HEK293 (cell line): ENCODE measurements around the gene PARD3B.

ENCODE experiments used
- ZFHX2 ChIP-seq: fragments of 450-650 bp; formaldehyde crosslinking; conservative IDR thresholded peaks from 2 replicates; pipeline ENCODE4 v1.5.1; 2016; ENCODE audit warnings: missing biosample characterization, missing genetic modification characterization
- ZNF184 ChIP-seq: fragments of 450-650 bp; IDR thresholded peaks from 2 replicates; pipeline ENCODE4 v1.5.1; 2018; ENCODE audit warnings: missing biosample characterization, mild to moderate bottlenecking, missing genetic modification characterization
- ZNF629 ChIP-seq: fragments of 450-650 bp; formaldehyde crosslinking; IDR thresholded peaks from 2 replicates; pipeline ENCODE4 v1.5.1; 2017; ENCODE audit warnings: missing biosample characterization, missing genetic modification characterization
- TF ChIP-seq, protein P1 (sequence below): fragments of 450-650 bp; formaldehyde crosslinking; IDR thresholded peaks from 2 replicates; pipeline ENCODE4 v1.5.1; 2016; ENCODE audit warnings: missing biosample characterization, missing genetic modification characterization
- TF ChIP-seq, protein P2 (sequence below): fragments of 450-650 bp; formaldehyde crosslinking; IDR thresholded peaks from 2 replicates; pipeline ENCODE4 v1.5.1; 2016; ENCODE audit warnings: missing biosample characterization, missing genetic modification characterization
- TF ChIP-seq, protein P3 (sequence below): fragments of 450-650 bp; formaldehyde crosslinking; IDR thresholded peaks from 2 replicates; pipeline ENCODE4 v1.5.1; 2017; ENCODE audit warnings: missing biosample characterization, mild to moderate bottlenecking, missing genetic modification characterization, moderate library complexity

DNA sequence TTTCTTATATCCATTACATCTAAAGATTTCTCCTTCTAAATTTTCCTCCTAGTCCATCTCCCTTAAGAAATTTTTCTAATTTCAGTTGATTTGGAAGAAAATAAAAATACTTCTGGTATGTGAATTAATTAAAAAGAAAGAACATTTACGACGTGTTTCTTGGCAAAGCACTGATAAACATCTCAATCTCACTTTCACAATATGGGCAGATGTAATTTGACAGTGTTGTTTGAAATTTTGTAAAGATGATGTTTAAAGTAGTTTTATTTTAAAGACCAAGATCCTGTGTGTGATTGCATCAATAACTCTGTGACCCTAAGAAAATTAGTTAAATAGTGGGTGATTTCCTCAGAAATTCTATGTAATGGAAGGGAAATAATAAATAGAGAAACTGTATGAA, 510.0 kb downstream of the PARD3B start:
- TF ChIP-seq, protein P1, sequence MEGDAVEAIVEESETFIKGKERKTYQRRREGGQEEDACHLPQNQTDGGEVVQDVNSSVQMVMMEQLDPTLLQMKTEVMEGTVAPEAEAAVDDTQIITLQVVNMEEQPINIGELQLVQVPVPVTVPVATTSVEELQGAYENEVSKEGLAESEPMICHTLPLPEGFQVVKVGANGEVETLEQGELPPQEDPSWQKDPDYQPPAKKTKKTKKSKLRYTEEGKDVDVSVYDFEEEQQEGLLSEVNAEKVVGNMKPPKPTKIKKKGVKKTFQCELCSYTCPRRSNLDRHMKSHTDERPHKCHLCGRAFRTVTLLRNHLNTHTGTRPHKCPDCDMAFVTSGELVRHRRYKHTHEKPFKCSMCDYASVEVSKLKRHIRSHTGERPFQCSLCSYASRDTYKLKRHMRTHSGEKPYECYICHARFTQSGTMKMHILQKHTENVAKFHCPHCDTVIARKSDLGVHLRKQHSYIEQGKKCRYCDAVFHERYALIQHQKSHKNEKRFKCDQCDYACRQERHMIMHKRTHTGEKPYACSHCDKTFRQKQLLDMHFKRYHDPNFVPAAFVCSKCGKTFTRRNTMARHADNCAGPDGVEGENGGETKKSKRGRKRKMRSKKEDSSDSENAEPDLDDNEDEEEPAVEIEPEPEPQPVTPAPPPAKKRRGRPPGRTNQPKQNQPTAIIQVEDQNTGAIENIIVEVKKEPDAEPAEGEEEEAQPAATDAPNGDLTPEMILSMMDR (tag by site-specific recombination), result no peak
- no peak for TF ChIP-seq ZNF629 (tag by site-specific recombination)
- TF ChIP-seq, protein P2, sequence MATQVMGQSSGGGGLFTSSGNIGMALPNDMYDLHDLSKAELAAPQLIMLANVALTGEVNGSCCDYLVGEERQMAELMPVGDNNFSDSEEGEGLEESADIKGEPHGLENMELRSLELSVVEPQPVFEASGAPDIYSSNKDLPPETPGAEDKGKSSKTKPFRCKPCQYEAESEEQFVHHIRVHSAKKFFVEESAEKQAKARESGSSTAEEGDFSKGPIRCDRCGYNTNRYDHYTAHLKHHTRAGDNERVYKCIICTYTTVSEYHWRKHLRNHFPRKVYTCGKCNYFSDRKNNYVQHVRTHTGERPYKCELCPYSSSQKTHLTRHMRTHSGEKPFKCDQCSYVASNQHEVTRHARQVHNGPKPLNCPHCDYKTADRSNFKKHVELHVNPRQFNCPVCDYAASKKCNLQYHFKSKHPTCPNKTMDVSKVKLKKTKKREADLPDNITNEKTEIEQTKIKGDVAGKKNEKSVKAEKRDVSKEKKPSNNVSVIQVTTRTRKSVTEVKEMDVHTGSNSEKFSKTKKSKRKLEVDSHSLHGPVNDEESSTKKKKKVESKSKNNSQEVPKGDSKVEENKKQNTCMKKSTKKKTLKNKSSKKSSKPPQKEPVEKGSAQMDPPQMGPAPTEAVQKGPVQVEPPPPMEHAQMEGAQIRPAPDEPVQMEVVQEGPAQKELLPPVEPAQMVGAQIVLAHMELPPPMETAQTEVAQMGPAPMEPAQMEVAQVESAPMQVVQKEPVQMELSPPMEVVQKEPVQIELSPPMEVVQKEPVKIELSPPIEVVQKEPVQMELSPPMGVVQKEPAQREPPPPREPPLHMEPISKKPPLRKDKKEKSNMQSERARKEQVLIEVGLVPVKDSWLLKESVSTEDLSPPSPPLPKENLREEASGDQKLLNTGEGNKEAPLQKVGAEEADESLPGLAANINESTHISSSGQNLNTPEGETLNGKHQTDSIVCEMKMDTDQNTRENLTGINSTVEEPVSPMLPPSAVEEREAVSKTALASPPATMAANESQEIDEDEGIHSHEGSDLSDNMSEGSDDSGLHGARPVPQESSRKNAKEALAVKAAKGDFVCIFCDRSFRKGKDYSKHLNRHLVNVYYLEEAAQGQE (tag by site-specific recombination), result no peak
- TF ChIP-seq ZFHX2 (tag by site-specific recombination), result no peak
- TF ChIP-seq, protein P3, sequence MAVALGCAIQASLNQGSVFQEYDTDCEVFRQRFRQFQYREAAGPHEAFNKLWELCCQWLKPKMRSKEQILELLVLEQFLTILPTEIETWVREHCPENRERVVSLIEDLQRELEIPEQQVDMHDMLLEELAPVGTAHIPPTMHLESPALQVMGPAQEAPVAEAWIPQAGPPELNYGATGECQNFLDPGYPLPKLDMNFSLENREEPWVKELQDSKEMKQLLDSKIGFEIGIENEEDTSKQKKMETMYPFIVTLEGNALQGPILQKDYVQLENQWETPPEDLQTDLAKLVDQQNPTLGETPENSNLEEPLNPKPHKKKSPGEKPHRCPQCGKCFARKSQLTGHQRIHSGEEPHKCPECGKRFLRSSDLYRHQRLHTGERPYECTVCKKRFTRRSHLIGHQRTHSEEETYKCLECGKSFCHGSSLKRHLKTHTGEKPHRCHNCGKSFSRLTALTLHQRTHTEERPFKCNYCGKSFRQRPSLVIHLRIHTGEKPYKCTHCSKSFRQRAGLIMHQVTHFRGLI (tag by site-specific recombination), result no peak
- no peak for TF ChIP-seq ZNF184 (tag by site-specific recombination)
